Glomerular endothelial cell (primary cell): ENCODE measurements around the gene RER1. TPM values are rescaled to one million over a fixed set of nuclear protein-coding genes. Genes with fewer than 3 reads are reported as not detected.

Experiments
- DNase-seq: peaks from one replicate; pipeline ENCODE4 v3.0.0-alpha.2; 2011; ENCODE audit warnings: low read depth, low spot score; ENCODE audit errors: extremely low read depth
- total RNA-seq: library from RNA; depleted of rRNA; stranded (reverse); fragments of >200 nt; gene quantifications from 2 replicates; pipeline ENCODE4 v1.2.3, GENCODE V29; 2015

Gene RER1
- total RNA-seq, 1 donor from 2014 or later: 119 TPM

DNA sequence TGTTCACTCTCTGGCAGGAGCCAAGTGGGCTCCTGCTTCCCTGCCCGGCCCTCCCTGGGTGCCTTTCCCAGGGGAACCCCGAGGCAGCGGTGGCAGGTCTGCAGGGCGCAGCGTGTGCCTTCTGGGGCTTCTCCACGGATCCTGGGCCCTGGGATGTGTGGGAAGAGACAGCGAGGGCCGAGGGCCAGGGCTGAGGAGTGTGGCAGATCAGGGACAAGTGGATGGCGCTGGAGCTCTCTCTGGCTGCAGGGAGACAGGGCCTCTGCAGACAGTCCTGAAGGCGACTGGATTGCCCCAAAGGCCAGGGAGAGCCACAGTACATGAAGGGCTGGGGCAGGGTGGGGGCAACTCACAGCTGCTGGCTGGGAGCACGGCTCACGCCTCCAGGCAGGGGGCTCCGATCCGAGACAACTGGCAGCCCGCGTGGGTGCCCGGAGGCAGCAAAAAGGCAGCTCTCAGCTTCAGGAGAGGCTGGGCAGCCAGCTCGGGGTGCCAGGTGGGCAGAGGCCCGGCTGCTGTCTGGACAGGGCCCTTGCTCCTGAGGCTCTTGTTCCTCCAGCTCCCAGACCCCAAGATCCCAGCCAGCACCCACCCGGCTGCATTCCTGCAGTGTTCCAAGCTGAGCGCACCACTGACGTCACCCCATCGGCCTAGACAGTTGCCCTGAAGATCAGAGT, 16.3 kb upstream of the RER1 start:
- no peak for DNase-seq

DNA sequence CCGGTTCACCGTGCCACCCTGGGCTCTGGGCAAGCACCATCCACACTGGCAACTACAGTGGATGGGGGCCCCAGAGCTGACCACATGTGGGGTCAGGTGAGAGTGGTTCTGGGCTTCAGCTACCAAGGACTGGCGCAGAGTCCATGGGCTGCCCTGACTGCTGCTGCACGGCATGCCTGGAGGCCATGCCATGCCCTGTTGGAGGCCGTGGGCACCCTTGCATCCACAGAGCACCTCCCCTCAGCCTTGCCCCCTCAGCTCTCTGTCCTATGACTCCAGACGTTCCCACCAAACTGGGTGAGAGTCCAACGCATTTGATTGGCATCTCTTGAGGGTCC, 15.7 kb upstream of the RER1 start:
- no peak for DNase-seq

DNA sequence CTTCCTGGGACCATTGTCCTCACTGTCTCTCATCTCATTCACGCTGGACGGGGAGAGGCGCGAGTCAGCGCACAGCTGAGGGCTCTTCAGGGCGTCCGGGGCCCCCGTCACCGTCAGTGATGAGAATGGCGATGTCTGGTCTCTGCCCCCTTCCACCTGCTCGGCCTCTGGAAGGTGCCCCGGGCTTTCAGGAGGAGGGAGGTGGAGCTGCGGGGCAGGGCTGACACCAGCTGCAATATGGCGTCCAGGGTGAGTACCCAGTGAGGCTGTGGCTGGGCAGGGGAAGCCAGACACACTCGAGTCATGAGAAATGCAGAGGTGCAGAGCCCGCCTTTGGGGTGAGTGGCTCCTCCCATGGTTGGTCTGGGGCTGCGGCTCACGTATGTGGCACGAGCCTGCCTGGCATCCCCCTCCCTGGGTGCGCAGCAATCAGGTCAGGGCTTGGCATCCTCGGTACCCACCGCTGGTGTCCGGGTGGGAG, 15.3 kb upstream of the RER1 start:
- no peak for DNase-seq

DNA sequence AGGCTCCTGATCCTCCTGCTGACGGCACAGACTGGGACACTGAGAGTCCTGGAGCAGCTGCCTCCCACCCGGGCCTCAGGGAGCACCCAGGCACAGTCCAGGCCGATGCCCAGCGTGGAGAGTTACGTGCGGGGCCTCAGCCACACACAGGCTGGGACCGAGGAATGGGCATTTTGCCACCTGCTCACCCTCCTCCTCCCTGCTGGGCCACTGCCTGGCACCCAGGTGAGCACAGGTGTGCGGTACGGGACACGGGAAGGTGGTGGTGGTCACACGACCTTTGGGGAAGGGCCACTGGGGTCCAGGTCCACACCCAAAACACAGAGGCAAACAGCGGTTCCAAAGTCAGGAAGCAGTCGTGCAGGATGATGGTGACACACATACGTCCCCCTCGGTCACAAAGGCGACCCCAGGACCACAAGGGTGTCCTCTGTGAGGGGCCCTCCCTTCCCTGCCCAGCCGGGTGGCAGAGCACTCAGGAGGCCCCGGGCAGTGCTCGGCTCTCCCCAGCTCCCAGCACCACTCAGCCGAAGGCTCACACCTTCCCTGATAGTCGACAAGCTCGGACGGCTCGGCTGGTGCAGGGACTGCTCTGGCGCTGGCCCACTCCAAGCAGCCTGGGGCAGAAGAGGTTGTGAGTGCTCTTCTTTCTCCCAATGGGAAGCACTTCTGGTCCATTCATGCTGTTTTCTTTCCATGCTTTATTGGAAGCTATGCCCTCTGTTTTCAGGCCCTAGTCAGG, 14.5 kb upstream of the RER1 start:
- no peak for DNase-seq

DNA sequence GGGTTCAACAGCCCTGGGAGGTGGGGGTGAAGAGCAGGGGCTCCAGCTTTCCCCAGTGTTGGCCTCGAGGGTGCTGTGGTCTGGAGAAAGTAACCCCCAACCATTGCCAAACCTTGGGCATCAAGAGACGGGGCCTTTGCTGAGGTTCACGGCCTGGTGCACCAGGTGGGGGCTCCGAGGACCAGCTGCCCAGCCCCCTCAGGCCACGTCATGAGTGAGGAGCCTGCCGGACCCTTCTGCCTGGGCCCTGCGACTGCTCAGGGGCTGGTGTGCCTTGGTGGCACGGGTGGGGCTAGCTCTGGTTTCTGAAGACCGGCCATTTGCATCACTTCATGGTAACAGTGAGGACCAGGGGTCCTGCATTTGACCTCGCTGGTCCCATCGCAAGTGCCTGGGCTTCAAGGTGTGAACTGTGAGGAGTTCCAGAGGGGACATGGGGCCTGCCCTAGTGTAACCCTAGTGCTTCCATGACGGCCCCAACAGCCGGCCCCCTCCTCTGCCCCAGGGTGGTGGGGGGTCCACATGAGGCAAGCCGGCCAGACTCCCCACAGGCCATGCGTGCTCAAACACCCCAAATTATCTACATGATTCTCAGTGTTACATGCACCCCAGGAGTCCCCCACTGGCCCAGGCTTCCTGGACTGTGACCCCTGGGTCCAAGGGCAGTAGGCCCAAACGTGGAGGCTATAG, 13.7 kb upstream of the RER1 start:
- DNase-seq: no peak

DNA sequence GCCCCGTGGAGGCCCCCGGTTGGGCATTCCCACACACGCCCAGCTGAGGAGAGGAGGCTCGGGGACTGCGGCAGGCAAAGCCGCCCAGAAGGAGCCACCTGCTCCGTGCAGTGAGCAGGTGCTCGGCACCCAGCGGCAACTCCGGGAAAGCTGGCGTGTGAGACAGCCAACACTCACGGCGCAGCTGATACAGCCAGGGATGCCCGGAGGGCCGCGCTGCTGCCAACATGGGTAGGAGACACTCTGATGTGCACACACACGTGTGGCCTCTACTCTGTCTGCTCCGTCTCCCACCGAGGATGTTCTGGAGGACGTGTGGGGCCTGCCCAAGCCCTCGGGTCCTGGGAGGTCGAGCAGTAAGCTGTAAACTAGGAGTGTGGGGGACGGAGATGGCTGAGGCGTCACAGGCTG, 13.2 kb upstream of the RER1 start:
- no peak for DNase-seq

DNA sequence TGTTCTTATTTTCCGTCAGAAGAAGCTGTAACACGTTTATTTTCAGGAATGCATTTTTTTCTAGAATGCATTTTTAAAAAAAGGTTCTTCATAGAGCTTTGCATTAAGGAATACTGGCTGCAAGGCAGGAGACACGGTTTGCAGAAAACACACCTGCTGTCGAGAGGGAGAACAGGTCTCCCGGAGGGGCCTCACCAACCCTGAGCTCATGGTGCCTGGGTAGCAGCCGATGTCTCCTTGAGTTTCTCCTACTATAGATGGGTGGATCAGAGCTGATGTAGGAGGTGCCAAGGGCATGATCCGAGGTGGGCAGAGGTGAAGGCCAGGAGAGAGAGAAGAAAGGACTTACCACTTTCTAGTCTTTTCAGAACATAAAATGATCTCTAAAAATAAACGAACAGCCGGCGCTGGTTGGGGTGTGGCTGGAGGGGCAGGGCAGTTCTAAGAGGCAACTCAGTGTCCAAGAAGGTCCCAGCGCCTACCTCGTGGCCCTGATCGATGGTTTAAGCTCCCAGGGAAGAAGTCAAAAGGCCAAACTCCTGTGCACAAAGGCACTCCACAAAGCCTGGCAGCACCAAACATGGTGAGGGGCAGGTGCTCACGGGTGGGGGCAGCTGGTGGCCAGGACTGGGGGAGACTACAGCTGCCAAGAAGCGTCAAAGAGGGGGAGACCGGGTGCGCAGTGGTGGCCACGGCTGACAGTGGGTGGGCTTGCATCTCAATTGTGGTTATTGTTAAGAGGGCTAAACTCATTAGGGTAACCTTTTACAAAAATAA, 12.5 kb upstream of the RER1 start:
- no peak for DNase-seq

DNA sequence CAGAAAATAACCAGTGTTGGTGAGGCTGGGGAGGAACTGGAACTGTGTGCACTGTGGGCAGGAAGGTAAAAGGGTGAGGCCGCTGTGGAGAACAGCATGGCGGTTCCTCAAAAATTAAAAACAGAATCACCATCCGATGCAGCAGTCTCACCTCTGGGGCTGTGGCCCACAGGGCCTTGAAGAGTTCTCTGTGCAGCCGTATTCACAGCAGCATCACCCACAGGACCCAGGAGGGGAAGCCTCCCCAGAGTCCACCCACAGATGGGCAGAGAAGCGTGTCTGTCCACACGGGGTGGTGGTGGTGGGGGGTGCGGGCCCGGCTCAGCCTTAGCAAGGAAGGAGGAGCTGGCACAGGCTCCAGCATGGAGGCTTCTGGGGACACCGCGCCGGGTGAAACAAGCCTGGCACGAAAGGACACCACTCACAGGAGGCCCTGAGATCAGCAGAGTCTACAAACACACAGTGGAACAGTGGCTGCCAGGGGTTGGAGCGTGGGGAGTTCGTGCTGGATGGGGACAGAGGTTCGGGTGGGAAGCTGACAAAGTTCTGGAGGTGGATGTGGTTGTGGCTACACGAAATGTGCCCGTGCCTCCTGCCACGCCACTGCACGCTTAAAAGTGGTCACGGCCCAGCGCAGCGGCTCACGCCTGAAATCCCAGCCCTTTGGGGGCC, 11.8 kb upstream of the RER1 start:
- no peak for DNase-seq

DNA sequence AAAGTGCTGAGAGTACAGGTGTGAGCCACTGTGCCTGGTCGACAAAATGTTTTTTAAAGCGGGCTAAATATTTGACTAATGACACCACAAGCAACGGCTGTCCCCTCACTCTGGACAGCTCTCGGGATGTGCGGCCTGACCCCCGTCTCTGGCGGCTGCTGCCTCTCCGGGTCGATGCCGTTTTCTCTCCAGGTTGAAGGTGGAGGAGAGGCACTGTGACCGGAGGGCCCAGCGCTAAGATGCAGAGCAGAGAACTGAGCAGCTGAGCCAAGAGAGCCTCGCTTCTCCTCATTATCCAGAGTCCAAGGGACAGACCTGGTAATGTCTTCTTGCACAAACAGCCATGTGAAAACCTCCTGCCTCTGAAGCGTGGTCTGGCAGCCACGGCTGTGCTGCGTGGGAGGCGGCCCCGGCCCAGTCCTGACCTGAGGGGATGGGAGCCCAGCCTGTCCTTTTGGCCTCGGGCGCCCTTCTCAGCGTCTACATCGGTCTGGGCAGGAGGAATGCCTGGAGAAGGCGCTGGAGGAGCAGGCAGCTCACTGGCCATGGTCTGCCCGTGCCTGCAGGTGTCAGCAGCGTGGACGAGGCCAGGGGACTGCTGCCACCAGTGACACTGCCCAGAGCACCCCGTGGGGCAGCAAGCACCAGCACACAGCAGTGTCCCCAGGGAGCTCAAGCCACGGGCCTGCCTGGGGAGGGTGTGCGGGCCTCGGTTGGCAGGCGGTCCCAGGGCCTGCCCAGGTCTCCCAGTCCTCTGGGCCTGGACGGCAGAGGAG, 10.6 kb upstream of the RER1 start:
- DNase-seq: no peak

DNA sequence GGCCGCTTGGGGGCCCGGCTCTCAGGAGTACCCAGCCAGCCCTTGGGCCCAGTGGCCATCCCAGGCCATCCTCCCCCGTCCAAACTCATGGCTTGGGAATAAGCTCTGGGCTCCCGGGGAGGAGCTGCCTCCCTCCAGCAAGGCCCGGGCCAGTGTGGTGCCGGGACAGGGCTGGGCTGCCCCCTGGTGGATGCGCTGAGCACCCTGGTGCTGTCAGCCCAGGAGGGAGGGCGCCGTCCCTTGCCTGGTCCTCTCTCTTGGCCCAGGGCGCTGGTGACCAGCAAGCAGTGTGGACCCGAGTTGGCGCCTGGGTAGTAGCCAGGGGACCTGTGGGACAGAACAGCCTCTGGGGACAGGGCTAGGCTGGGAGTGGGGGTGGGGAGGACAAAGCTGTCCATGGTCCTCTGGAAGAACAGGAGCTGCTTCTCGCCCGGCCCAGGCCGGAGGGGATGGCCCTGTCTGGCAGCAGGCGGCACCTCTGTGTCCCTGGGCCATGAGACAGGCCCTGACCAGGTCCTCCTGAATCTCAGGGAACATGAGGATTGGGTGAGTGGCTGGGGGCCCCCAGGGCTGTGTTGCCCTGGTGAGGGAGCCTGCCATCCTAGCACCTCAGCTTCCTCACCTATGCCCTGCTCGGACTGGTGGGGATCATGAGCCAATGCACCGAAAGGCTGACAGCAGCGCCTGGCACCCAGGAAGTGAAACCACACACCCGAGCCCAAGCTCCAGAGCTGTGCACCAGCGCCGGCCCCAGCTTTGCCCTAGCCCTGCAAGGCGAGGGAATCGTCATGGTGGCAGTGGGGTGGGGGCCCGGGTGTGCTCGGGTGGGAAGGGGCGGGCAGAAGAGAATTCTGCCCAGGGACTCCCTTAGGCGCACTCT, 9.7 kb upstream of the RER1 start:
- no peak for DNase-seq

DNA sequence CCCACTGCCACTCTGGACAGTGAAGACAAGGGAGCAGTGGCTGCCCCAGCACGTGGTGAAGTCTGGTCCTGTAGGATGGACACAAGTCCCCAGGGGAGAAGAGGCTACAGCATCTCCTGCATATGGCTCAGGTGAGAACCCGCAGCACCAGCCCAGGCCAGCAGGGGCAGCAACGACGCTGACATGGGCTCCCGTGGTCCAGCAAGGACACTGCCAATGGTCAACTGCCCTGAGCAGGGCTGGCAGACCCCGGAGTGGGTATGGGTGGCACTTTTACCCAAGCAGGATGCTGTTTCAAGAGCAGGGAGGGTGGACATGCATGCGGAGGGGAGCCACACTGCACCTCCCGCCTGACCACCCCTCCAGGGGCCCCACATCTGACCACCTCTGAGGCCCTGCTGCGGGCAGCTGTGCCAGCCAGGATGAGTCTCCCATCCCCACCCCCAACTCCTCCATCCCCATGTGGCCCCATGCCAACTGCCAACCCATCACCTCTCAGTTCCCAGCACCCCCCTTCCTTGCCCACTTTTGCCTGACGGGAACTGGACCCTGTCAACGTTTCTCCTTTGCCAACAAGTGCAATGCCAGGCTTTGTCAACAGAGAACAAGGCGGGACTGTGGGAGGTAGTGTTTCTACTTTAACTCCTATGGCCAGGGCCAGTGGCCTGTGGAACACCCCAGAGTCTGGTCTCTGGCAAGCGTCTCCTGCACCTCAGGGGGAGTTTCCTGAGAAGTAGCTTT, 8.8 kb upstream of the RER1 start:
- no peak for DNase-seq

DNA sequence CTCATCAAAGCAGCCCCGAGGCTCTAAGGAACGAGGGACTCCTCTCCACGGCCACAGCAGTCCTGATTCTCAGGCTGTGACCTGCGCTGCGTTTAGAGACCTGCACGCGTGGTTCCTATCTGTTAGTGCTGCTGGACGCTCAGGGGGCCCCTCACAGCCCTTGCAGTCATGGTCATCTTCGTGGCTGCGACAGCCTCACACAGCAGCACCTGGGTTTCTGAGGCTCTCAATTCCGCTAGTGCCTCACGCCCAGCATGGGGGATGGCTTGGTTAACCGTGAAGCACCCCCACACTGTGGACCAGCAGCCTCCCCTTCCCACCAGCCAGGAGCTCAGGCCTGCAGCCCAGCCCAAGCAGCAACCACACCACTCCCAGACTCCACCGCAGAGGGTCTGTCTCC, 8.1 kb upstream of the RER1 start:
- no peak for DNase-seq

DNA sequence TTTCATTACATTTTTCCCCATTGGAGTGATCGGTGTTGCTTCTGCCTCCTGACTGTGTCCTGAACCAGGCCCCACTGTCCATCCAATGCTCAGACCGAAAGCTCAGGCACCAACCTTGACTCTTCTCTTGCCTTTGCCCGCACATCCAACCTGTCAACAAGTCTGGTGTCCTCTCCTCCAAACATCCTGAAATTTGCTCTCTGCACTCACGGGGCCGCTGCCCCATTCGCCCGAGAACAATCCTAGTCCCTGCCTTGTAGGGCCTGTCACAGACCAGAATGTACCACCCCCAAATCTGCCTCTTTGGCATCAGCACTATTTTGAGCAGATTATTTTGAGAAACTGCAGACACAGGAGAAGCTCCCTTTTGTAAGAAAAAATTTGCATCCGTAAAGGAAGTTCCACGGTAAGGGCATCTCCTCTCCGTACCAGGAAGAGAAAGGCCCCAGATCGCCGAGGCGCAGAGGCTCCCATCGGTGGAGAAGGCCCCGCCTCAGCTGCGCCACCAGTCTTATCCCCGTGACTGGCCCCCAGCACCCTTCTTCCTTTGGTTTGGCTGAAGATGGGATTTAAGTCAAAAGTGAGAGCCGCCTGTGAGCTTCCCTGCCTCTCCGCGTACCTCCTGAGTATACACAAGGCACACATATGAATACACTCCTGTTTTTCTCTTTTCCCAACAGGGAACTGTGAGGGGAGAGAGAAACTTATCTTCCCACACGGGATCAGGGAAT, 7.3 kb upstream of the RER1 start:
- no peak for DNase-seq

DNA sequence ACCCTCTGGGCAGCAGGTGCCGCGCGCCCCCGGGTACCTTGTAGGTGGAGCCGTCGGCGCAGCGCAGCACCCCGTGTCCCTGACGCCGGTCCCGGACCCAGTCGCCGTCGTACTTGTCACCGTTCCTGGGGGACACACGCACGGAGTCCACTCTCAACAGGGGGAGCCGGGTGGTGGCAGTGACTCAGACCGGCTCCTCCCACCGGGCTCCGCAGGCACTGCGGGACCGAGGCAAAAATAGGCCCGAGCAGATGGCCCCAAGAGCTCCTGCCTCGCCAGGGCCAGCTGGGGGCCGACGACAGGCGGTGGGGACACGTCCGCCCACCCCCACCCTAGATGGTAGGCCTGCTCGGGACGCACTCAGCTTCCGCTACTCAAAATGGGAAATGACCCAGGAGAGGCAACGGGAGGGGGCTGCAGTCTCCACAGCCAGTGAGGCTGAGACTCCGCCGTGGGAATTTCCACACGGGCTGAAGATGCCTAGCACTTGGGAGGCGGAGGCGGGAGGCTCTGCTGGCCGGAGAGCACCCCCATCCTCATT, 6.6 kb upstream of the RER1 start:
- DNase-seq: no peak

DNA sequence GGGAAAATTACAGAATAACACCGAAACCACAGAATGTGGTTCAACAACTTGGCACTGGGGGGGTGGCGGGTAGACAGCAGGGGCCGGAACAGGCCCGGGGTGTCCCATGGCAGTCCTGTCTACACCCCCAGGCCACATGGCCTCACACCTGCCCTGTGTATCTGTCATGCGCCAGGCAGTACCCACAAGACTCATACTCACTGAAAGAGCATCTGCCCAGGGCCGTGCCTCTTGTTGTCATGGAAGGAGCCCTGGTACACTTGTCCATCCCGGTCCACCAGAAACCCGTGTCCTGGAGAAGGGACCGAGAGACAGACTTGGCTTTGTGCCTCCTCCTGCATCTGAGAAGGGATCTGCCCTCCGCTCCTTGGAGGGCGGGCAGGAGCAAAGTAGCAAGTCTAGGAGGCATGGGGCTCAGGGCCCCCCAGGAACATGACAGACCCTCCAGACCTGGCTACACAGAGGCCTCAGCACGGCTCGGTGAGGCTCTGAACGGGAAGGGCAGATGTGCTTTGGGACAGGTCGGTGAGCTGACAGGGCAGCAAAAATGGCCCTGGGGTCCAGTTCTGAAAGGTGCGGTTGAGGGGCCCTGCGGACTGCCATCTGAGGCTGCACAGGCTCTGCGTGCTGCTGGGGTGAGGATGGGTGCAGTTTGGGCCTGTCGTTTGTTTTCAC, 5.9 kb upstream of the RER1 start:
- DNase-seq: no peak
